ENCODE results near the gene WWOX. TPM values are rescaled to one million over a fixed set of nuclear protein-coding genes. Genes with fewer than 3 reads are reported as not detected.

Gene WWOX
- total and polyA plus RNA-seq, 3 donors from 2014 or later, result 20.6 to 76.7 (median 64.1) TPM

DNA sequence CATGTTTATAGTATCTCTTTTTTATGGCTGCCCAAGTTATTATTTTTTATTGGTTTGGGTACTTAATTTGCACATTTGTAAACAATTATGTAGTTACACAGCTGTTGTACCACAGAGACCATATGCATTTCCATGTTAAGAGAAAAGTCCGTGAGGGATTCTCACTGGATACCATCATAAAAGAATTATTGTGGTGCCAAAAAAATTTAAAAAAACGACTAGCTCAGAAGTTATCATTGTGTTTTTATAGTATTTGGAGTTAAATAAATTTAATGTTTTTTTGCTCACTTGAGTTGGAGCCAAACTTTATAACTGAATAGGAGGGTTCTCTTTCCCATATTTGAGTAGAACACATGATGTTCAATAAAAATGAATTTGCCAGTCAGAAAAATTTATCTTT is 618.7 kb downstream of the WWOX start:
- Histone ChIP-seq H3K4me3 (no peak overlapping the region), H3K27me3 (no peaks in the 10 kb centered on the region), H3K4me1 (no peaks in the 10 kb centered on the region), H3K36me3 (ENCODE audit: low read depth, missing control alignments) (no peaks in the 10 kb centered on the region), H3K9me3 (no peaks in the 10 kb centered on the region), H3K27ac (no peak overlapping the region)
- no peak for DNase-seq
- no peak for TF ChIP-seq POLR2A (IDR thresholded peaks at IDR 0.05)
- WGBS, 2 donors, result 72 to 73% methylated on average over 2 of the region's 2 CpGs
- intact Hi-C loops (cut with DNase I; ENCODE audit: low total_unique reads), result no loop called here

DNA sequence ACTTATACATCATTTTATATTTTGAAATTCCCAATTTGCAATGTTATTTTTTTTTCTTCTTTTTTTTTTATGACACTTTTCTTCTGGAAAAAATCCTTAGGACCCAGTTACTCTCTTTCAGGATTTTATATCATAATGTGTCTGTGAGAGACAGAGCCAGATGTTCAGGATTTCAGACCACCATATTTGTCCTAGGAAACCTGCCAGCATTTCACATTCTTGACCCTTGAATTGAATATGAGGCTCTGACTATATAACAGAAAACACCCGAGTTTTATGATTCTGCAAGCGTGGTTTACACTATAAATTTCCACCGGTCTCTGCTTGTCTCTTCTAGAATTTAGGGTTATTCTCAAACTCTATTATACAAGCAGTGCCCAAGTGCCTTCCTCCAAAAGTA is 621.0 kb downstream of the WWOX start:
- H3K27ac ChIP-seq, result no peak overlapping the region
- H3K4me1 ChIP-seq, result no peaks in the 10 kb centered on the region
- intact Hi-C loops (cut with DNase I; ENCODE audit: low total_unique reads), result no loop called here
- no peaks in the 10 kb centered on the region for H3K9me3 ChIP-seq
- DNase-seq, result no peak
- H3K36me3 ChIP-seq (ENCODE audit: low read depth, missing control alignments), result no peaks in the 10 kb centered on the region
- TF ChIP-seq POLR2A (IDR thresholded peaks at IDR 0.05), result no peak
- TF ChIP-seq, protein P1, sequence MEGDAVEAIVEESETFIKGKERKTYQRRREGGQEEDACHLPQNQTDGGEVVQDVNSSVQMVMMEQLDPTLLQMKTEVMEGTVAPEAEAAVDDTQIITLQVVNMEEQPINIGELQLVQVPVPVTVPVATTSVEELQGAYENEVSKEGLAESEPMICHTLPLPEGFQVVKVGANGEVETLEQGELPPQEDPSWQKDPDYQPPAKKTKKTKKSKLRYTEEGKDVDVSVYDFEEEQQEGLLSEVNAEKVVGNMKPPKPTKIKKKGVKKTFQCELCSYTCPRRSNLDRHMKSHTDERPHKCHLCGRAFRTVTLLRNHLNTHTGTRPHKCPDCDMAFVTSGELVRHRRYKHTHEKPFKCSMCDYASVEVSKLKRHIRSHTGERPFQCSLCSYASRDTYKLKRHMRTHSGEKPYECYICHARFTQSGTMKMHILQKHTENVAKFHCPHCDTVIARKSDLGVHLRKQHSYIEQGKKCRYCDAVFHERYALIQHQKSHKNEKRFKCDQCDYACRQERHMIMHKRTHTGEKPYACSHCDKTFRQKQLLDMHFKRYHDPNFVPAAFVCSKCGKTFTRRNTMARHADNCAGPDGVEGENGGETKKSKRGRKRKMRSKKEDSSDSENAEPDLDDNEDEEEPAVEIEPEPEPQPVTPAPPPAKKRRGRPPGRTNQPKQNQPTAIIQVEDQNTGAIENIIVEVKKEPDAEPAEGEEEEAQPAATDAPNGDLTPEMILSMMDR (IDR thresholded peaks at IDR 0.05), result no peak
- H3K27me3 ChIP-seq, result no peaks in the 10 kb centered on the region
- H3K4me3 ChIP-seq, result no peak overlapping the region
- 50 to 58% methylated on average over 3 of the region's 3 CpGs for WGBS, 2 donors

DNA sequence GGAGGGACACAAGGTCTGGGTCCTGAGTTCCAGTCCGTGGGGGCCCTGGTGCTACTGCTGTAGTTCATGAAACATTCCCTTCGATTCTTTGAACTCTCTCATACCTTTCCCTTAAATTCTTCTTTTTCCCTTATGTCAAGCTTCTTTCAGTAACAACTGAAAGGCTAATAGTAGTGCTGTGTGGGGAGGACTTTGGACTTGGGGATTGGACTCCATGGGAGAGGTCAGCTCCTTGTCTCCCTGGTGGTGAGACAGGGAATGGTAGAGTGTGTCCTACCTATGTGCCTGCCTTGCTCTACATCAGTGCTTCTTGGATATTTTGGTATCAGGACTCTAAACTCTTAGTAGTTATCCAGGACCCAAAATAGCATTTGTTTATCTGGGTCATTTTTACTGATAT is 628.1 kb downstream of the WWOX start:
- Histone ChIP-seq H3K36me3 (ENCODE audit: low read depth, missing control alignments) (no peaks in the 10 kb centered on the region), H3K4me3 (no peak overlapping the region), H3K27ac (no peak overlapping the region), H3K27me3 (no peaks in the 10 kb centered on the region), H3K9me3 (no peaks in the 10 kb centered on the region), H3K4me1 (no peaks in the 10 kb centered on the region)
- WGBS, 2 donors, result 87 to 93% methylated on average over 2 of the region's 2 CpGs
- DNase-seq, result no peak
- intact Hi-C loops (cut with DNase I; ENCODE audit: low total_unique reads), result no loop called here
- TF ChIP-seq, protein P1 (IDR thresholded peaks at IDR 0.05), result no peak
- no peak for TF ChIP-seq POLR2A (IDR thresholded peaks at IDR 0.05)

DNA sequence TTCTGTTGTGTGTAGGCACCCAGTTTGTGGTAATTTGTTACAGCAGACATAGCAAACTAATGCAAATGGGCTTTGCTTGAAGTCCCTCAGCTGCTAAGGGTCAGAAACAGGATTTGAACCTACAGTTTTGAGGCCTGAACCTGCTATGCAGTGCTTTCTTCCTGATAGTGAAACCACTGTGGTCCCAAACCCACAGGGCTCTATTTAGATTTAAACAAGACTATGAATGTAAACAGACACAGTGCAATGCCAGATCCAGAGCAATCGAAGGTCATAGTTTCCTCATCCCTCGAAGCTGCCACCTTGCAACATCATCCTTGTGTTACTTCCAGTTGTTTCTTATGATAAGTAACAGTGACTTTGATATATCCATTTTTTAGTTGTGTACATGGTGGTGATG is 630.2 kb downstream of the WWOX start:
- TF ChIP-seq POLR2A (IDR thresholded peaks at IDR 0.05), result no peak
- TF ChIP-seq, protein P1 (IDR thresholded peaks at IDR 0.05), result no peak
- Histone ChIP-seq H3K4me1 (no peaks in the 10 kb centered on the region), H3K9me3 (no peaks in the 10 kb centered on the region), H3K27me3 (no peaks in the 10 kb centered on the region), H3K36me3 (ENCODE audit: low read depth, missing control alignments) (no peaks in the 10 kb centered on the region), H3K4me3 (no peak overlapping the region), H3K27ac (no peak overlapping the region)
- intact Hi-C loops (cut with DNase I; ENCODE audit: low total_unique reads), result no loop called here
- WGBS, 2 donors, result 91 to 93% methylated on average over 2 of the region's 2 CpGs
- no peak for DNase-seq

DNA sequence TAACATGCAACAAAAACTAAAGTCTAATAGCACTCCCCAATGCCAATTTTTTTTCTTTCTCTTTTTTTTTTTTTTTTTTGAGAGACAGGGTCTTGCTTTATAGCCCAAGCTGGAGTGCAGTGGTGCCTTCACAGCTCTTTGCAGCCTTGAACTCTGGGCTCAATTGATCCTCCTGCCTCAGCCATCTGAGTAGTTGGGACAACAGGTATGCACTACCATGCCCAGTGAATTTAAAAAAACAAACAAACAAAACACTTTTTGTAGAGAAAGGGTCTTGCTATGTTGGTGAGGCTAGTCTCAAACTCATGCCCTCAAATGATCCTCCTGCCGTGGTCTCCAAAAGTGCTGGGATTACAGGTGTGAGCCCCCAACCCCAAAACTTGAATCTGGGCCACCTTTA is 632.3 kb downstream of the WWOX start:
- no peak for TF ChIP-seq POLR2A (IDR thresholded peaks at IDR 0.05)
- TF ChIP-seq, protein P1 (IDR thresholded peaks at IDR 0.05), result no peak
- Histone ChIP-seq H3K4me3 (no peak overlapping the region), H3K36me3 (ENCODE audit: low read depth, missing control alignments) (no peaks in the 10 kb centered on the region), H3K27me3 (no peaks in the 10 kb centered on the region), H3K4me1 (no peaks in the 10 kb centered on the region), H3K9me3 (no peaks in the 10 kb centered on the region), H3K27ac (no peak overlapping the region)
- DNase-seq, result no peak
- WGBS, 2 donors, result 83 to 92% methylated on average over 1 of the region's 1 CpG
- intact Hi-C loops (cut with DNase I; ENCODE audit: low total_unique reads), result no loop called here
